ENCODE results near the gene MYH7.

The MYH7 gene

GRCh38 chr14:23385642-23386265 is 49.7 kb downstream of the MYH7 start:
- DNase-seq, result no peak

GRCh38 chr14:23385244-23385641 is 50.2 kb downstream of the MYH7 start:
- DNase-seq, result no peak

GRCh38 chr14:23384364-23385080 is 50.9 kb downstream of the MYH7 start:
- no peak for DNase-seq

GRCh38 chr14:23382731-23383440 is 52.6 kb downstream of the MYH7 start:
- DNase-seq, result no peak

- no peak for DNase-seq
Observed at GRCh38 chr14:23382276-23382675, 53.2 kb downstream of the MYH7 start.

- DNase-seq, result no peak
Observed at GRCh38 chr14:23381871-23382270, 53.6 kb downstream of the MYH7 start.

GRCh38 chr14:23380976-23381375 is 54.5 kb downstream of the MYH7 start:
- DNase-seq, result no peak

- no peak for DNase-seq
Observed at GRCh38 chr14:23380197-23380914, 55.1 kb downstream of the MYH7 start.

GRCh38 chr14:23379366-23380196 is 55.9 kb downstream of the MYH7 start:
- peak; percentile 68 for DNase-seq

- DNase-seq, result no peak
Observed at GRCh38 chr14:23378612-23379220, 56.7 kb downstream of the MYH7 start.

- no peak for DNase-seq
Observed at GRCh38 chr14:23377573-23378563, 57.6 kb downstream of the MYH7 start.

- DNase-seq, result no peak
Observed at GRCh38 chr14:23377198-23377550, 58.3 kb downstream of the MYH7 start.

- no peak for DNase-seq
Observed at GRCh38 chr14:23376482-23377197, 58.8 kb downstream of the MYH7 start, which contains the start of gene CMTM5. CMTM5 (plus strand) TSS chr14:23377046; CDS start chr14:23377252, 206 bp downstream.

GRCh38 chr14:23375527-23376251 is 59.8 kb downstream of the MYH7 start:
- DNase-seq, result no peak

GRCh38 chr14:23373041-23373440 is 62.4 kb downstream of the MYH7 start:
- no peak for DNase-seq

GRCh38 chr14:23372509-23372908 is 63.0 kb downstream of the MYH7 start, which contains the start of gene IL25:
IL25 (plus strand) TSS chr14:23372809.
- DNase-seq, result no peak

- no peak for DNase-seq
Observed at GRCh38 chr14:23371865-23372264, 63.6 kb downstream of the MYH7 start.

- no peak for DNase-seq
Observed at GRCh38 chr14:23370221-23370620, 65.2 kb downstream of the MYH7 start.

- DNase-seq, result no peak
Observed at GRCh38 chr14:23366426-23366921, 69.0 kb downstream of the MYH7 start.
